NCI-H524 treated with DMSO at 0.1 percent for 48 hours (cell line): ENCODE data around the gene DHODH.
"Not testable (repeated sequence)": the region's sequence is repeated elsewhere in the genome, so short reads cannot be mapped to it uniquely, and the experiment has no call there.

Source experiments
- DNase-seq: peaks from one replicate; lab custom pipeline; 2025; lab: John Stamatoyannopoulos, UW

The DHODH gene

GRCh38 chr16:72008424-72009216 lies at the start of gene DHODH:
Gene DHODH (plus strand): TSS chr16:72008744. CDS start chr16:72008765, 21 bp downstream.
- peak; percentile 91 for DNase-seq

- peak; percentile 31 for DNase-seq
Measured at GRCh38 chr16:71961066-71962039, 47.2 kb upstream of the DHODH start.

- DNase-seq: no peak
Measured at GRCh38 chr16:71963125-71963875, 45.2 kb upstream of the DHODH start.

- DNase-seq: no peak
Measured at GRCh38 chr16:71965223-71965622, 43.3 kb upstream of the DHODH start.

GRCh38 chr16:71966932-71967331 lies 41.6 kb upstream of the DHODH start:
- no peak for DNase-seq

- no peak for DNase-seq
Measured at GRCh38 chr16:71969353-71969752, 39.2 kb upstream of the DHODH start.

GRCh38 chr16:71971571-71971970 lies 37.0 kb upstream of the DHODH start:
- no peak for DNase-seq

GRCh38 chr16:71972356-71972755 lies 36.2 kb upstream of the DHODH start:
- DNase-seq: no peak

GRCh38 chr16:71973001-71973400 lies 35.5 kb upstream of the DHODH start:
- DNase-seq: no peak

GRCh38 chr16:71974068-71974818 lies 34.3 kb upstream of the DHODH start:
- DNase-seq: no peak

- no peak for DNase-seq
Measured at GRCh38 chr16:71985262-71985974, 23.1 kb upstream of the DHODH start.

GRCh38 chr16:71986131-71986530 lies 22.4 kb upstream of the DHODH start:
- no peak for DNase-seq

- no peak for DNase-seq
Measured at GRCh38 chr16:71995038-71995437, 13.5 kb upstream of the DHODH start.

- not testable (repeated sequence) for DNase-seq
Measured at GRCh38 chr16:71997578-71997977, 11.0 kb upstream of the DHODH start.

- no peak for DNase-seq
Measured at GRCh38 chr16:72001180-72001874, 7.2 kb upstream of the DHODH start.

GRCh38 chr16:72002619-72003018 lies 5.9 kb upstream of the DHODH start:
- DNase-seq: no peak

- not testable (repeated sequence) for DNase-seq
Measured at GRCh38 chr16:72008065-72008423, 500 bp upstream of the DHODH start.

GRCh38 chr16:72009779-72010178 lies 1.2 kb downstream of the DHODH start:
- DNase-seq: no peak

- DNase-seq: no peak
Measured at GRCh38 chr16:72012607-72013006, 4.1 kb downstream of the DHODH start.

GRCh38 chr16:72013389-72013788 lies 4.8 kb downstream of the DHODH start:
- DNase-seq: no peak
